CD14-positive monocyte (primary cell): ENCODE measurements around the gene KAZALD1. TPM values are rescaled to one million over a fixed set of nuclear protein-coding genes. Genes with fewer than 3 reads are reported as not detected.
A peak's percentile ranks its signal among the peaks of the same experiment; 100 is the strongest.

Experiments
- DNase-seq, 3 donors: peaks; one replicate each; pipeline ENCODE4 v3.0.0-alpha.2; 2011 to 2022
- H2AFZ ChIP-seq: 2 replicates; pipeline ENCODE4 v1.6.0; 2012; ENCODE audit warnings: mild to moderate bottlenecking, low read depth, low read length, inconsistent platforms; ENCODE audit not compliant: insufficient read depth, poor library complexity, severe bottlenecking
- H3K27ac ChIP-seq, 2 donors: 1 replicate in 1 of 2; 2 replicates in 1 of 2; pipeline ENCODE4 v1.5.1; 2012 to 2013; ENCODE audit warnings: low read length in 2 of 2, control low read depth in 1 of 2, inconsistent platforms in 1 of 2, low read depth in 1 of 2, mild to moderate bottlenecking in 1 of 2
- H3K27me3 ChIP-seq, 2 donors: one replicate each; pipeline versions ENCODE4 v1.6.0 to v1.6.1; 2011 to 2013; ENCODE audit warnings: low read length in 2 of 2; ENCODE audit not compliant: control insufficient read depth in 2 of 2, insufficient read depth in 2 of 2
- H3K36me3 ChIP-seq, 2 donors: replicated peaks in 1 of 2; 1 replicate in 1 of 2; 2 replicates in 1 of 2; pipeline versions ENCODE4 v1.5.1 to v1.6.1; 2012 to 2013; ENCODE audit warnings: low read length in 2 of 2, control low read depth in 1 of 2, inconsistent platforms in 1 of 2, mild to moderate bottlenecking in 1 of 2; ENCODE audit not compliant: insufficient read depth in 2 of 2, control insufficient read depth in 1 of 2
- H3K4me1 ChIP-seq, 2 donors: 1 replicate in 1 of 2; 2 replicates in 1 of 2; pipeline versions ENCODE4 v1.5.1 to v1.6.1; 2012 to 2013; ENCODE audit warnings: low read length in 2 of 2, control low read depth in 1 of 2, inconsistent platforms in 1 of 2, mild to moderate bottlenecking in 1 of 2, moderate library complexity in 1 of 2; ENCODE audit not compliant: insufficient read depth in 2 of 2, control insufficient read depth in 1 of 2
- H3K4me2 ChIP-seq: replicated peaks from 2 replicates; pipeline ENCODE3; 2012; ENCODE audit warnings: low read length, moderate library complexity, mild to moderate bottlenecking; ENCODE audit not compliant: poor library complexity, severe bottlenecking; ENCODE audit errors: extremely low read depth
- H3K4me3 ChIP-seq, 3 experiments: fragments of 200-600 bp in 1 of 3; sonication (generic) in 1 of 3; replicated peaks in 1 of 3; 1 replicate in 2 of 3; 2 replicates in 1 of 3; pipeline ENCODE4 v1.5.1; 2011 to 2013; ENCODE audit warnings: low read length in 3 of 3, mild to moderate bottlenecking in 3 of 3, control low read depth in 2 of 3, low read depth in 2 of 3, inconsistent platforms in 1 of 3, moderate library complexity in 1 of 3
- H3K79me2 ChIP-seq: 2 replicates; pipeline ENCODE4 v1.6.0; 2012; ENCODE audit warnings: mild to moderate bottlenecking, control low read depth, inconsistent platforms, low read length, moderate library complexity; ENCODE audit not compliant: insufficient read depth
- H3K9ac ChIP-seq: 2 replicates; pipeline ENCODE4 v1.6.0; 2017; ENCODE audit warnings: low read length, mild to moderate bottlenecking; ENCODE audit not compliant: insufficient read depth, poor library complexity, severe bottlenecking
- H3K9me3 ChIP-seq, 2 donors: replicated peaks in 1 of 2; 1 replicate in 1 of 2; 2 replicates in 1 of 2; pipeline versions ENCODE4 v1.5.1 to v1.6.1; 2012 to 2013; ENCODE audit warnings: low read length in 2 of 2, control low read depth in 1 of 2; ENCODE audit not compliant: control insufficient read depth in 1 of 2, insufficient read depth in 1 of 2
- H4K20me1 ChIP-seq: 2 replicates; pipeline ENCODE4 v1.6.0; 2012; ENCODE audit warnings: mild to moderate bottlenecking, low read length, control low read depth, moderate library complexity; ENCODE audit not compliant: insufficient read depth
- H3K27ac Mint-ChIP-seq, 7 donors: one replicate each; pipeline ENCODE4 v1.8.0; 2020; ENCODE audit warnings: mild to moderate bottlenecking in 7 of 7, mixed read lengths in 7 of 7, moderate library complexity in 6 of 7, inconsistent platforms in 2 of 7
- H3K27me3 Mint-ChIP-seq, 3 donors: one replicate each; pipeline ENCODE4 v1.8.0; 2021 to 2022; ENCODE audit warnings: low read depth in 3 of 3, mild to moderate bottlenecking in 3 of 3, mixed read lengths in 3 of 3, moderate library complexity in 3 of 3, inconsistent platforms in 1 of 3
- H3K36me3 Mint-ChIP-seq, 2 donors: one replicate each; pipeline ENCODE4 v1.8.0; 2020; ENCODE audit warnings: mixed read lengths in 2 of 2, inconsistent platforms in 1 of 2, mild to moderate bottlenecking in 1 of 2
- H3K4me1 Mint-ChIP-seq: one replicate; pipeline ENCODE4 v1.8.0; 2020; ENCODE audit warnings: mild to moderate bottlenecking, mixed read lengths
- H3K4me3 Mint-ChIP-seq, 2 donors: one replicate each; pipeline ENCODE4 v1.8.0; 2020; ENCODE audit warnings: mild to moderate bottlenecking in 2 of 2, mixed read lengths in 2 of 2, moderate library complexity in 1 of 2
- H3K9me3 Mint-ChIP-seq, 7 donors: one replicate each; pipeline ENCODE4 v1.8.0; 2020 to 2022; ENCODE audit warnings: mixed read lengths in 7 of 7, mild to moderate bottlenecking in 6 of 7, moderate library complexity in 6 of 7, inconsistent platforms in 2 of 7
- CTCF ChIP-seq: fragments of 200-600 bp; IDR thresholded peaks from one replicate; pipeline ENCODE4 v1.8.0; 2022; ENCODE audit warnings: antibody characterized with exemption, mild to moderate bottlenecking
- WGBS: methylation state at CpG from one replicate; pipeline ENCODE4 v1.1.5; 2013; ENCODE audit warnings: missing lambda C conversion rate; ENCODE audit not compliant: insufficient coverage; 5-methylcytosine and 5-hydroxymethylcytosine counted together
- intact Hi-C, 2 donors: fragments of 100-400 bp; cut with micrococcal nuclease; formaldehyde crosslinking; loops; one replicate each; pipeline versions ENCODE4 v1.15.0 to v1.15.1; 2023
- polyA plus RNA-seq, 3 donors: library from polyadenylated mRNA; depleted of rRNA in 1 of 3; unstranded in 2 of 3; stranded (reverse) in 1 of 3; fragments of 300-500 nt in 2 of 3; fragments of >200 nt in 1 of 3; fragmentation: Illumina TruSeq in 2 of 3; gene quantifications; 1 replicate in 2 of 3; 2 replicates in 1 of 3; pipeline ENCODE4 v1.2.3, GENCODE V29; 2012 to 2021

Gene KAZALD1
- polyA plus RNA-seq, 3 donors = 0.15 to 6.6 (median 0.53) TPM

- H3K9me3 Mint-ChIP-seq = peaks cover 0 to 12% (median 2%) of the 10 kb centered on the region in 7 donors
- Histone ChIP-seq H3K4me1 (peaks cover 66 to 80% of the 10 kb centered on the region in 2 donors), H2AFZ (peak overlapping the region; percentile 65), H4K20me1 (no peaks in the 10 kb centered on the region), H3K79me2 (no peaks in the 10 kb centered on the region), H3K4me3 (peak overlapping the region; percentile 3 to 81 (median 28)), H3K27me3 (peaks cover 10 to 63% of the 10 kb centered on the region in 2 donors), H3K9ac (peak overlapping the region; percentile 38), H3K4me2 (peak overlapping the region; percentile 88), H3K27ac (no peak overlapping the region), H3K9me3 (no peaks in the 10 kb centered on the region), H3K36me3 (no peaks in the 10 kb centered on the region)
- peaks cover 58 to 65% (median 60%) of the 10 kb centered on the region in 3 donors for H3K27me3 Mint-ChIP-seq
- DNase-seq = peak; percentile 48 to 77 (median 55)
- intact Hi-C loops = no loop called here
- WGBS = 3% methylated on average over 48 of the region's 49 CpGs
- H3K36me3 Mint-ChIP-seq = peaks cover 5 to 31% of the 10 kb centered on the region in 2 donors
- H3K4me1 Mint-ChIP-seq = peaks cover 71% of the 10 kb centered on the region
- TF ChIP-seq CTCF = no peak
- H3K4me3 Mint-ChIP-seq = peak overlapping the region; percentile 84 to 88
- H3K27ac Mint-ChIP-seq = peak overlapping the region in 6 of 7 donors; percentile 57 to 87 (median 73)
These were observed 4.5 kb downstream of the KAZALD1 start for GRCh38 chr10:101066146-101066895.

GRCh38 chr10:101066896-101067355 lies 5.1 kb downstream of the KAZALD1 start:
- 0% methylated on average over 11 of the region's 31 CpGs for WGBS
- H3K4me1 Mint-ChIP-seq = peaks cover 71% of the 10 kb centered on the region
- peaks cover 5 to 28% of the 10 kb centered on the region in 2 donors for H3K36me3 Mint-ChIP-seq
- H3K4me1 ChIP-seq = peaks cover 65 to 80% of the 10 kb centered on the region in 2 donors
- no peaks in the 10 kb centered on the region for H3K36me3 ChIP-seq
- H3K4me2 ChIP-seq = peak overlapping the region; percentile 88
- peaks cover 10 to 57% of the 10 kb centered on the region in 2 donors for H3K27me3 ChIP-seq
- no peaks in the 10 kb centered on the region for H4K20me1 ChIP-seq
- no peak for TF ChIP-seq CTCF
- peak overlapping the region; percentile 85 for H2AFZ ChIP-seq
- H3K9ac ChIP-seq = peak overlapping the region; percentile 44
- H3K4me3 ChIP-seq = peak overlapping the region; percentile 37 to 81 (median 61)
- H3K27ac Mint-ChIP-seq = peak overlapping the region in 3 of 7 donors; percentile 70 to 87 (median 80)
- H3K9me3 Mint-ChIP-seq = peaks cover 0 to 12% (median 2%) of the 10 kb centered on the region in 7 donors
- no peak for DNase-seq
- no peaks in the 10 kb centered on the region for H3K9me3 ChIP-seq
- no peaks in the 10 kb centered on the region for H3K79me2 ChIP-seq
- H3K27me3 Mint-ChIP-seq = peaks cover 53 to 59% (median 54%) of the 10 kb centered on the region in 3 donors
- peak overlapping the region; percentile 84 to 92 for H3K4me3 Mint-ChIP-seq
- intact Hi-C loops = no loop called here
- H3K27ac ChIP-seq = no peak overlapping the region
